ENCODE data around the gene TCEANC.

GRCh38 chrX:13661735-13662288 is 8.9 kb downstream of the TCEANC start:
- TF ChIP-seq CTCF (IDR thresholded peaks at IDR 0.05), result no peak
- TF ChIP-seq REST (IDR thresholded peaks at IDR 0.05; ENCODE audit: insufficient read depth in 1 of 2, low read depth in 2 of 2, low read length in 1 of 2), result no peak
- TF ChIP-seq POLR2AphosphoS5 (IDR thresholded peaks at IDR 0.05; ENCODE audit: low read depth, low read length), result no peak
